Kidney epithelial cell (primary cell): ENCODE results near the gene SESN2. TPM values are rescaled to one million over a fixed set of nuclear protein-coding genes. Genes with fewer than 3 reads are reported as not detected.

ENCODE experiments used
- DNase-seq: peaks from one replicate; pipeline ENCODE4 v3.0.0-alpha.2; 2010; ENCODE audit warnings: low read depth
- H3K27me3 ChIP-seq: 2 replicates; pipeline ENCODE4 v1.6.0; 2011; ENCODE audit warnings: low read length; ENCODE audit not compliant: control insufficient read depth, insufficient read depth
- H3K36me3 ChIP-seq: 2 replicates; pipeline ENCODE4 v1.5.1; 2011; ENCODE audit warnings: low read length; ENCODE audit not compliant: control insufficient read depth, insufficient read depth
- H3K4me3 ChIP-seq: 2 replicates; pipeline ENCODE4 v1.5.1; 2011; ENCODE audit warnings: low read depth, mild to moderate bottlenecking, control low read depth, low read length
- CTCF ChIP-seq: IDR thresholded peaks from 2 replicates; pipeline ENCODE4 v1.5.1; 2011; ENCODE audit warnings: mild to moderate bottlenecking, moderate library complexity, low read length, control low read depth, inconsistent platforms; ENCODE audit not compliant: insufficient read depth, poor library complexity, severe bottlenecking
- total RNA-seq: library from RNA; depleted of rRNA; stranded (reverse); fragments of >200 nt; gene quantifications from 2 replicates; pipeline ENCODE4 v1.2.3, GENCODE V29; 2015

The SESN2 gene
- total RNA-seq, 1 donor from 2014 or later: 121 TPM

DNA sequence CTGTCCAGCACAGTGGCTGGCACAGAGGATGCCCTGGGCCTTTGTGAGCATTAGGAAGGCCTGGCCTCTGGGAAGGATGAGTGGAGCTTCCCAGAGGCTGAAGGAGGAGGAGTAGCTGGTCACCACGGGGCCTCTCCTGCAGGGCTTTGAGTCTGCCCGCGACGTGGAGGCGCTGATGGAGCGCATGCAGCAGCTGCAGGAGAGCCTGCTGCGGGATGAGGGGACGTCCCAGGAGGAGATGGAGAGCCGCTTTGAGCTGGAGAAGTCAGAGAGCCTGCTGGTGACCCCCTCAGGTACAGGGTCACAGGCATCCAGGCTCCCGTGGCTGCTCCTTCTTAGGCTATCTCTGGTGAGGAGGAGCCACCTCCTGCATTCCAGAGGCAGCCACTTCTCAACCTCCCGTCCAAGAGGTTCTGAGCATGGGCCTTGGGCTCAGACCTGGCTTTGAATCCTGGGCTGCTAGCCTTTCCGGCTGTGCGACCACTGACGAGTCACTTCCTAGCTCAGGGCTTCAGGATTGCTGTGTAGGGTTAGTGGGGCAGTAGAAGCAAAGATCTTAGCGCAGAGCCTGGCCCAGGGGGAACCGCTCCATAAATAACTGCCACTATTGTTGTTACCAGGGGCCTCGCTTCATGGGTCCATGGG, 14.0 kb downstream of the SESN2 start:
- no peak for DNase-seq
- no peak for TF ChIP-seq CTCF
- no peaks in the 10 kb centered on the region for H3K27me3 ChIP-seq
- no peak overlapping the region for H3K4me3 ChIP-seq
- H3K36me3 ChIP-seq: peaks cover 5% of the 10 kb centered on the region

DNA sequence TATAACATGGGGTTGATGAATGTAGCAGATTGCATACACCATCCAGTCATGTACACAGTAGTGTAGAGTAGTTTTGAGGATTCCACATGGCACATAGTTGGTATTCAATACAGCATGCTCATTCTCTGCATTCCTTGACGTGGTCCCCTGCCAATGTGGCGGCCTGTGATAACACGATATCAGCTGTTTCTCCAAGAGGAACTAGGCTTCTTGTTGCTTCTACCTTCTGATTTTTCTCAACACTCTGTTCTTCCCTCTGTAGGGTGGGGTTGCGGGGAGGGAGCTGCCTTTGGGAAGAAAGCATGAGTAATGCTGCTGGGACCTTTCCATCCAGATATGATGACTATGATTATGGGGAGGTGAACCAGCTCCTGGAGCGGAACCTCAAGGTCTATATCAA, 19.4 kb downstream of the SESN2 start:
- TF ChIP-seq CTCF: no peak
- no peaks in the 10 kb centered on the region for H3K27me3 ChIP-seq
- no peak overlapping the region for H3K4me3 ChIP-seq
- peaks cover 10% of the 10 kb centered on the region for H3K36me3 ChIP-seq
- DNase-seq: no peak

GRCh38 chr1:28279721-28280120, 20.4 kb downstream of the SESN2 start:
- no peak overlapping the region for H3K4me3 ChIP-seq
- no peak for TF ChIP-seq CTCF
- peaks cover 9% of the 10 kb centered on the region for H3K36me3 ChIP-seq
- DNase-seq: no peak
- no peaks in the 10 kb centered on the region for H3K27me3 ChIP-seq

DNA sequence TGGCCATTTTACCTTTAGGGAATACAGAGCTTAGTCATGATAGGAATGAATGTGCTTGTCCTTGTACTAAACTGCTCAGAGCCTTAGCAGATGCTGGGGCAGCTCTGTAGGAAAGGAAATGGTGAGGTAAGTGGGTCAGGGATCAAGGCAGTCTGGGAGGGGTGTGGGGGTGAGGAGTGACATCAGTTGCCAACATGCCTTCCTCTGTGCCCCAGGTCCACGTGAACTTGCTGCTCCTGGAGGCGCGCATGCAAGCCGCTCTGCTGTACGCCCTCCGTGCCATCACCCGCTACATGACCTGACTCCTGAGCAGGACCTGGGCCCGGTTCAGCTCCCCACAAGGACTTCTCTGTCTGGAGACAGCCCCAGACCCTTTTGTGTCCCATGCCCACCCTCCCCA, 21.2 kb downstream of the SESN2 start:
- TF ChIP-seq CTCF: no peak

DNA sequence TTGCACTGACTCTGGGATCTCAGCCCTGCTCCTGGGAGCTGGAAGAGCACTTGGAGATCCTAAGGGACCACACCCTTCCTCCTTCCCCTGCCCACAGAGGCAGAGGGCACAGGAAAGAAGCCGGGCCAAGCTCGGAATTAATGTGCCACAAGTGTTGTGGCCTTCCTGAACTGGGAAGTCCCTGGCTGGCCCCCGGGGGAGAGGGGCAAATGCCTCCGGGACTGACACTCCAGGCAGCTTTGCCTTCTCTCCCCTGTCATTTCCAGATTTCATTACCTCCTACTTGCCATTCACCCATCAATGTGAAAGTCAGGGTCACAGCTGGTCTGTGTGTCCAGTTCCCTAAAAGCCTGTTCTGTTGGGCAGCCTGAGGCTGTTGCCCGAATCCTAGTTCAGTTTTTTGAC, 21.7 kb downstream of the SESN2 start:
- no peak overlapping the region for H3K4me3 ChIP-seq
- no peak for TF ChIP-seq CTCF
- no peaks in the 10 kb centered on the region for H3K27me3 ChIP-seq
- peaks cover 9% of the 10 kb centered on the region for H3K36me3 ChIP-seq
- no peak for DNase-seq

More for the DNA sequence above, 21.2 kb downstream of the SESN2 start:
- H3K36me3 ChIP-seq: peaks cover 9% of the 10 kb centered on the region
- H3K4me3 ChIP-seq: no peak overlapping the region
- DNase-seq: no peak
- no peaks in the 10 kb centered on the region for H3K27me3 ChIP-seq
